HL-60 (cell line): ENCODE data around the gene MRE11.

Experiments used
- DNase-seq, 2 experiments: peaks; one replicate each; pipeline ENCODE4 v3.0.0-alpha.2; 2010 to 2020; ENCODE audit warnings: low read depth in 1 of 2, low spot score in 1 of 2
- H3K27ac ChIP-seq: fragments of 250-450 bp; sonication (Bioruptor Pico); replicated peaks from 2 replicates; pipeline ENCODE4 v1.5.1; 2020; ENCODE audit warnings: mild to moderate bottlenecking, moderate library complexity
- H3K27me3 ChIP-seq: fragments of 250-450 bp; sonication (Bioruptor Pico); 2 replicates; pipeline ENCODE4 v1.5.1; 2021; ENCODE audit warnings: mild to moderate bottlenecking, moderate library complexity; ENCODE audit not compliant: insufficient read depth, poor library complexity, severe bottlenecking
- H3K4me3 ChIP-seq: replicated peaks from 2 replicates; pipeline ENCODE4 v1.5.1; 2011; ENCODE audit warnings: mild to moderate bottlenecking, control low read depth, low read length; ENCODE audit not compliant: insufficient read depth
- GABPA ChIP-seq: IDR thresholded peaks from 2 replicates; pipeline ENCODE4 v1.6.1; 2012; ENCODE audit warnings: low read depth
- POLR2AphosphoS5 ChIP-seq: IDR thresholded peaks from 2 replicates; pipeline ENCODE4 v1.6.1; 2012; ENCODE audit warnings: low read depth
- SPI1 ChIP-seq: IDR thresholded peaks from 2 replicates; pipeline ENCODE4 v1.6.1; 2012; ENCODE audit warnings: low read depth, mild to moderate bottlenecking, borderline replicate concordance
- TF ChIP-seq, protein P1 (sequence below): IDR thresholded peaks from one replicate; pipeline ENCODE4 v1.5.1; 2011; ENCODE audit warnings: low read length, control low read depth, inconsistent platforms; ENCODE audit not compliant: insufficient read depth
- TF ChIP-seq, protein P2 (sequence below): IDR thresholded peaks from 2 replicates; pipeline ENCODE4 v1.6.1; 2012; ENCODE audit warnings: low read depth; ENCODE audit not compliant: insufficient replicate concordance

Gene MRE11

DNA sequence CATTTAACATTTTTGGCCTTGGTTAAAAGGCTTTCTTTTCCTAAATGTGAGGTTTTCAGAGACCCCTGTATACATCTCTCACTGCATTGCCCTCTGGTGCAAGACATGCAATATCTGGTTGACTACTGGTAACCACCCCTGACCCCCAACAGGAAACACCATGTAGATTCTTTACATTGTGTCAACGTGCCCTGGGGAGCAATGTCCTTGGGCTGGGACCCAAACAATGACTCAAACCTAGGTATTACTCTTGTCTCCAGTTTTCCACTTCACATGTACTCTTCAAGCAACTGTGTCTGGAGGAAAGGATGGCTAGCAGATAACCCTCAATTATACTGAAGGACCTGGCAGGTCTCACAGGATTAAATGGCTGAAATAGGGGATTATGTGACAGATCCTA, 91.3 kb downstream of the MRE11 start:
- H3K4me3 ChIP-seq: no peak overlapping the region
- H3K27me3 ChIP-seq: peaks cover 38% of the 10 kb centered on the region
- no peak for DNase-seq
- no peak overlapping the region for H3K27ac ChIP-seq
- TF ChIP-seq, protein P1, sequence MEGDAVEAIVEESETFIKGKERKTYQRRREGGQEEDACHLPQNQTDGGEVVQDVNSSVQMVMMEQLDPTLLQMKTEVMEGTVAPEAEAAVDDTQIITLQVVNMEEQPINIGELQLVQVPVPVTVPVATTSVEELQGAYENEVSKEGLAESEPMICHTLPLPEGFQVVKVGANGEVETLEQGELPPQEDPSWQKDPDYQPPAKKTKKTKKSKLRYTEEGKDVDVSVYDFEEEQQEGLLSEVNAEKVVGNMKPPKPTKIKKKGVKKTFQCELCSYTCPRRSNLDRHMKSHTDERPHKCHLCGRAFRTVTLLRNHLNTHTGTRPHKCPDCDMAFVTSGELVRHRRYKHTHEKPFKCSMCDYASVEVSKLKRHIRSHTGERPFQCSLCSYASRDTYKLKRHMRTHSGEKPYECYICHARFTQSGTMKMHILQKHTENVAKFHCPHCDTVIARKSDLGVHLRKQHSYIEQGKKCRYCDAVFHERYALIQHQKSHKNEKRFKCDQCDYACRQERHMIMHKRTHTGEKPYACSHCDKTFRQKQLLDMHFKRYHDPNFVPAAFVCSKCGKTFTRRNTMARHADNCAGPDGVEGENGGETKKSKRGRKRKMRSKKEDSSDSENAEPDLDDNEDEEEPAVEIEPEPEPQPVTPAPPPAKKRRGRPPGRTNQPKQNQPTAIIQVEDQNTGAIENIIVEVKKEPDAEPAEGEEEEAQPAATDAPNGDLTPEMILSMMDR: no peak
- TF ChIP-seq, protein P2, sequence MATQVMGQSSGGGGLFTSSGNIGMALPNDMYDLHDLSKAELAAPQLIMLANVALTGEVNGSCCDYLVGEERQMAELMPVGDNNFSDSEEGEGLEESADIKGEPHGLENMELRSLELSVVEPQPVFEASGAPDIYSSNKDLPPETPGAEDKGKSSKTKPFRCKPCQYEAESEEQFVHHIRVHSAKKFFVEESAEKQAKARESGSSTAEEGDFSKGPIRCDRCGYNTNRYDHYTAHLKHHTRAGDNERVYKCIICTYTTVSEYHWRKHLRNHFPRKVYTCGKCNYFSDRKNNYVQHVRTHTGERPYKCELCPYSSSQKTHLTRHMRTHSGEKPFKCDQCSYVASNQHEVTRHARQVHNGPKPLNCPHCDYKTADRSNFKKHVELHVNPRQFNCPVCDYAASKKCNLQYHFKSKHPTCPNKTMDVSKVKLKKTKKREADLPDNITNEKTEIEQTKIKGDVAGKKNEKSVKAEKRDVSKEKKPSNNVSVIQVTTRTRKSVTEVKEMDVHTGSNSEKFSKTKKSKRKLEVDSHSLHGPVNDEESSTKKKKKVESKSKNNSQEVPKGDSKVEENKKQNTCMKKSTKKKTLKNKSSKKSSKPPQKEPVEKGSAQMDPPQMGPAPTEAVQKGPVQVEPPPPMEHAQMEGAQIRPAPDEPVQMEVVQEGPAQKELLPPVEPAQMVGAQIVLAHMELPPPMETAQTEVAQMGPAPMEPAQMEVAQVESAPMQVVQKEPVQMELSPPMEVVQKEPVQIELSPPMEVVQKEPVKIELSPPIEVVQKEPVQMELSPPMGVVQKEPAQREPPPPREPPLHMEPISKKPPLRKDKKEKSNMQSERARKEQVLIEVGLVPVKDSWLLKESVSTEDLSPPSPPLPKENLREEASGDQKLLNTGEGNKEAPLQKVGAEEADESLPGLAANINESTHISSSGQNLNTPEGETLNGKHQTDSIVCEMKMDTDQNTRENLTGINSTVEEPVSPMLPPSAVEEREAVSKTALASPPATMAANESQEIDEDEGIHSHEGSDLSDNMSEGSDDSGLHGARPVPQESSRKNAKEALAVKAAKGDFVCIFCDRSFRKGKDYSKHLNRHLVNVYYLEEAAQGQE: no peak
- TF ChIP-seq GABPA (no peak), POLR2AphosphoS5 (no peak), SPI1 (no peak)

DNA sequence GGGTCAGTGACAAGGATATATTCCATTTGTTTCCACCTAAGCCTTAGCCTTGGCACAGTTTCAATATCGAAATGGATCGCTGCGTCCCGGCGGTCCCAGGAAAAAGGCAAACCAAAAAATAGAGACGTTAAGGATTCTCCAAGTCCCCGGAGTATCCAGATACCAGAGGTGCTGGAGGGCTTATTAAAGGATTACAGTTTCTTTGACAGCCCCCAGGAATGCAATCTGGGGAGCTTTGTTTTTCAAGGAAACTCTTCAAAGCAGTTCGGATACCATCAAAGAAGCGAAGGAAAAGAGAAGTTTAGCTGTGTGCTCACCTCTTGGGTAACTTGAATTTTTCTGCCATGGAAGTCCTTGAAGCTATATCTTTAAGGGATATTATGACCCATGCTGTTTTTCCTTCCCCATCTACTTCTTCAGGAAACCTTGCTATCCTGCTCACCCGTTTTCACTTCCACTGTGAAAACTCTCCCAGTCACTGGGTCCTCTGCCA, 91.8 kb downstream of the MRE11 start:
- peaks cover 38% of the 10 kb centered on the region for H3K27me3 ChIP-seq
- H3K27ac ChIP-seq: no peak overlapping the region
- H3K4me3 ChIP-seq: no peak overlapping the region
- DNase-seq: no peak
- TF ChIP-seq, protein P1: no peak
- TF ChIP-seq POLR2AphosphoS5 (no peak), SPI1 (no peak), GABPA (no peak)
- TF ChIP-seq, protein P2: no peak

DNA sequence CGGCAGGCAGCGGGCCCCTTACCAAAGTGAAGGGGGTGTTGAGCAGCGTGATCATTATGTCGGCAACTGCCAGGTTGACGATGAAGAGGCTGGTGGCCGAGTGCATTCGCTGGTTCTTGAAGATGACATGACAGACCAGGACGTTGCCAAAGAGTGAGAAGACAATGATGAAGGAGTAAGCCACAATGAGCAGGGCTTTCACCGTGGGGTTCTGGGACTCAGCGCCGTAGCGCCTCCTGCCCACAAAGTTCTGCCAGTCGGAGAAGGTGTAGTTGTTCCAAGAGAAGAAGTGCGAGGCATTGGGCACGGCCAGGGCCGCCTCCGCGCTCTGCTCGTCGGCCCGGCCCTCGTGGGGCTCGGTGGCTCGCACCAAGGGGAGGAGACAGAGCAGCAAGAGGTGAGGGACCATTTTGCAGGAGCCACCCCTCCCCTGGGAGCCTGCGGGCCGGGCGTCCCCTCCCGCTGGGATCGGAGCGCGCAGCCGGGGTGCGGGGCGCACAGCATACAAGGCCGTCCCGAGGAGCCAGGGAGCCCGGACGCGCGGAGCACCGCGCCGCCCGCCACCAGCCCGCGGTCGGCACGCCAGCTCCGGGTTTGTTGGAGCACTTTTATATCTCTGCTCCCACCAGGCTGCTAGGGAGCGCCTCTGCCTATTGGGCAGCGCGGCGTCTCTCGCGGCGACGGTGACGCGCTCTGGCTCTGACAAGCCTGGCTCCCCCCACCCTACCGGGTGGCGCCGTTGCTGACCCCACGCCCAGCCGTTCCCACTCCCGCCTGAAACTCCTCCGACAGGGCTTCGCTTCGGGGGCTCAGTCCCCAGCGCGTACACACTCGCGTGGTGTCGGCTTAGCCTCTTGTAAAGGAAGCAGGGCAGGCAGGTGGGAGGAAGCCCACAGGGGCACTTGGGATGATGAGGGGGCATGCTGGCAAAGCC, 92.5 kb downstream of the MRE11 start, which contains the start of gene GPR83:
Gene GPR83, minus strand, starts transcription at position 581 of the 934 bp plus-strand sequence. Its CDS starts 172 bp downstream, at position 409.
- Histone ChIP-seq H3K27me3 (peaks cover 38% of the 10 kb centered on the region), H3K4me3 (no peak within 1 kb of the TSS), H3K27ac (no peak within 1 kb of the TSS)
- TF ChIP-seq, protein P2: no peak
- TF ChIP-seq SPI1: no peak
- no peak for TF ChIP-seq GABPA
- TF ChIP-seq POLR2AphosphoS5: no peak
- TF ChIP-seq, protein P1: no peak
- DNase-seq: no peak
